HEK293T (cell line): ENCODE results near the gene TOR4A.
A peak's percentile ranks its signal among the peaks of the same experiment; 100 is the strongest.

ENCODE experiments used
- CTCF ChIA-PET: fragments of 350-600 bp; formaldehyde crosslinking; extraction: SDS; loops from one replicate; lab custom pipeline; 2021; ENCODE audit warnings: antibody characterized with exemption, inconsistent platforms; lab: Yijun Ruan, JAX
- POLR2A ChIA-PET: fragments of 350-600 bp; formaldehyde crosslinking; extraction: SDS; loops from one replicate; lab custom pipeline; 2020; ENCODE audit warnings: antibody characterized with exemption, inconsistent platforms; lab: Yijun Ruan, JAX
- DNase-seq: peaks from one replicate; pipeline ENCODE4 v3.0.0; 2012; ENCODE audit warnings: mixed read lengths; ENCODE audit errors: extremely low spot score
- ARNT ChIP-seq: fragments of 450-650 bp; IDR thresholded peaks from 2 replicates; pipeline ENCODE4 v1.6.1; 2017; ENCODE audit warnings: mild to moderate bottlenecking
- BHLHE40 ChIP-seq: fragments of 450-650 bp; IDR thresholded peaks from 2 replicates; pipeline ENCODE4 v1.6.1; 2016; ENCODE audit warnings: mild to moderate bottlenecking, moderate library complexity, borderline replicate concordance
- CTBP1 ChIP-seq: fragments of 450-650 bp; IDR thresholded peaks from 2 replicates; pipeline ENCODE4 v1.6.1; 2016; ENCODE audit warnings: borderline replicate concordance
- ELF4 ChIP-seq: fragments of 450-650 bp; IDR thresholded peaks from 2 replicates; pipeline ENCODE4 v1.6.1; 2017; ENCODE audit warnings: antibody characterized with exemption
- FOXA1 ChIP-seq: fragments of 450-650 bp; IDR thresholded peaks from 2 replicates; pipeline ENCODE4 v1.6.1; 2016; ENCODE audit warnings: mild to moderate bottlenecking
- FOXK2 ChIP-seq: fragments of 450-650 bp; IDR thresholded peaks from 2 replicates; pipeline ENCODE4 v1.6.1; 2016; ENCODE audit warnings: mild to moderate bottlenecking
- FOXM1 ChIP-seq: fragments of 450-650 bp; IDR thresholded peaks from 2 replicates; pipeline ENCODE4 v1.6.1; 2017; ENCODE audit warnings: mild to moderate bottlenecking, borderline replicate concordance
- HDGF ChIP-seq: fragments of 450-650 bp; IDR thresholded peaks from 2 replicates; pipeline ENCODE4 v1.6.1; 2017; ENCODE audit warnings: antibody characterized with exemption, borderline replicate concordance
- L3MBTL2 ChIP-seq: fragments of 450-650 bp; conservative IDR thresholded peaks from 2 replicates; pipeline ENCODE4 v1.6.1; 2016; ENCODE audit warnings: mild to moderate bottlenecking
- LEF1 ChIP-seq: fragments of 450-650 bp; IDR thresholded peaks from 2 replicates; pipeline ENCODE4 v1.6.1; 2017; ENCODE audit warnings: mild to moderate bottlenecking, borderline replicate concordance
- NFRKB ChIP-seq: fragments of 450-650 bp; IDR thresholded peaks from 2 replicates; pipeline ENCODE4 v1.6.1; 2016; ENCODE audit warnings: mild to moderate bottlenecking, moderate library complexity
- SP1 ChIP-seq: fragments of 450-650 bp; IDR thresholded peaks from 2 replicates; pipeline ENCODE4 v1.6.1; 2017
- SUZ12 ChIP-seq: fragments of 450-650 bp; IDR thresholded peaks from 2 replicates; pipeline ENCODE4 v1.6.1; 2016; ENCODE audit warnings: mild to moderate bottlenecking
- TARDBP ChIP-seq: fragments of 450-650 bp; IDR thresholded peaks from 2 replicates; pipeline ENCODE4 v1.6.1; 2016
- ZNF384 ChIP-seq: fragments of 450-650 bp; IDR thresholded peaks from 2 replicates; pipeline ENCODE4 v1.6.1; 2016
- TF ChIP-seq, protein P1 (sequence below): fragments of 450-650 bp; IDR thresholded peaks from 2 replicates; pipeline ENCODE4 v1.6.1; 2016

The TOR4A gene

DNA sequence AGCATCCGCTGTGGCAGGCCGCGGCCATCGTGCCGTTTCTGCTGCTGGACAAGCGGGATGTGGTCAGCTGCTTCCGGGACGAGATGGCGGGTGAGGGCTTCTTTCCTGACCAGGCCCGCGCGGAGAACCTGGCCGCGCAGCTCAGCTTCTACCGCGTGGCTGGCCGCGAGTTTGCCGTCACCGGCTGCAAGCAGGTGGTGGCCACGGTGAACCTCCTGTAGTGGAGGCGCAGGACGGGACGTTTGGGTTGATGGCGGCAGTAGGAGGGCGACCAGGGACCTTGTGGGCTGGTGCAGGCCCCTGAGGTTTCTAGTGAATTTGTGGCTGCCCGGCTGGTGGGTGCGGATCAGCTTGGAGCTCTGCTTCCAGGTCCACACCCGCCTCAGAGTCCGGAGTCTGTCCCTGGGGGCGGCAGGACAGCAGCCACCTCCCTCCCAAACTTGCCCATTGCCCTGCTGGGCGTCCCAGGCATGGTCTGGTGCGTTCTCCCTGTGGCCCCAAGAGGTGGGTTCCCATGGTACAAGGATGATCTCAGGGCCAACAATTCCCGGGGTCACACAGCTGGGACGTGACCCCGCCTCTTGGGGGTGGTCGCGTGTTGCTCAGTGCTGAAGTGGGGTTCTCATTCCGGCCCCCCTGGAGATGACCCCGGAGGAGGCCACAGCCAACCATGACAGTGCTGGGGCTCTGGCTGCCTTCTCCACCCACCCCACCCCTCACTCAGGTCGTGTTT is 2.4 kb downstream of the TOR4A start:
- ChIA-PET POLR2A (interaction anchor here (1.0 kb wide), 1 partner anchor 22 kb away, joined by 4 read pairs; the partner anchor contains the start of gene NRARP), CTCF (no interaction called here)
- no peak for TF ChIP-seq ARNT
- no peak for TF ChIP-seq CTBP1
- no peak for TF ChIP-seq L3MBTL2
- TF ChIP-seq BHLHE40: no peak
- no peak for TF ChIP-seq SUZ12
- TF ChIP-seq SP1: no peak
- no peak for TF ChIP-seq FOXK2
- no peak for TF ChIP-seq NFRKB
- TF ChIP-seq ELF4: no peak
- TF ChIP-seq HDGF: no peak
- no peak for TF ChIP-seq ZNF384
- no peak for DNase-seq

DNA sequence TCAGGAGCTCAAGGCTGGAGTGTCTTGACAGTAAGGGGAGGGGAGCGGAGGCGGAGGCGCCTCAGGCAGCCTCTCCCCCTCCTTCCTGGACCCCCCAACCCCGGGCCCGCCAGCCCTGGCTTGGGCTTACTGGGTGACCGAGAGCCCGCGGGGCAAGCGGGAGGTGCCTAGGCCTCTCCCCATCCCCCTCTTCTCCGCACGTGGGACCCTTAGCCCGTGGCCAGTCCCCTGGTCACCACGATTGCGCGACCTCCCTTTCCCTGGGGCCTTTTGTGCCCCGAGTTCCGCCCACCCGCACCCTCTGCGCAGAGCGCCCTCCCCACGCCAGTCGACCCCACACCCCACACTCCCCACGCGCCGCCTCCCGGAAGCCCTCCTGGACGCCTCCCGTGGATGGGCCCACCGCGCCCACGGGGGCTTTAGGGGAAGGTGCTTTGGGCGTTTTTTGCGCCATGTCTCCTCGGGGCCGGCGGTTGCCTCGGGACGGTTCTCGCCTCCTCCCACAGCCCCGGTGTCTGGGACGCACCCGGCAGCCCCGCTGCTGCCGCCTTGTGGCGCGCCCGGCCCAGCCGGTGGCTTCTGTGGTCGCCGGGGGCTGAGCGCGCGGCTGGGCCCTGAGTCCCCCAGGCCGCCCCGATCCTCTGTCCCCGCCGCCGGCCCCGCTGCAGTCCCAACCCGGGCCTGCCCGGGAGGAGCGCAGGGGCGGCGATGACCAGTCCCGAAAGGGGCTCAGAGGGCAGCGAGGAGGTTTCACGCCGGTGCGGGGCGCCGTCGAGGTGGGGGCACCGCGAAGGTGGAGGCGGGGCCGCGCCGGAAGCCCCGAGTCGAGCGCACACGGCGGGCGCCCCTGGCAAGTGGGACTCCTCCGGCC is 3.2 kb downstream of the TOR4A start:
- TF ChIP-seq CTBP1: no peak
- TF ChIP-seq ZNF384: no peak
- TF ChIP-seq FOXK2: no peak
- no peak for TF ChIP-seq SP1
- no peak for TF ChIP-seq FOXA1
- TF ChIP-seq LEF1: no peak
- TF ChIP-seq FOXM1: no peak
- no peak for TF ChIP-seq ELF4
- TF ChIP-seq, protein P1, sequence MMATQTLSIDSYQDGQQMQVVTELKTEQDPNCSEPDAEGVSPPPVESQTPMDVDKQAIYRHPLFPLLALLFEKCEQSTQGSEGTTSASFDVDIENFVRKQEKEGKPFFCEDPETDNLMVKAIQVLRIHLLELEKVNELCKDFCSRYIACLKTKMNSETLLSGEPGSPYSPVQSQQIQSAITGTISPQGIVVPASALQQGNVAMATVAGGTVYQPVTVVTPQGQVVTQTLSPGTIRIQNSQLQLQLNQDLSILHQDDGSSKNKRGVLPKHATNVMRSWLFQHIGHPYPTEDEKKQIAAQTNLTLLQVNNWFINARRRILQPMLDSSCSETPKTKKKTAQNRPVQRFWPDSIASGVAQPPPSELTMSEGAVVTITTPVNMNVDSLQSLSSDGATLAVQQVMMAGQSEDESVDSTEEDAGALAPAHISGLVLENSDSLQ: no peak
- no peak for TF ChIP-seq BHLHE40
- TF ChIP-seq HDGF: no peak
- no peak for TF ChIP-seq ARNT
- CTCF ChIA-PET: no interaction called here
- POLR2A ChIA-PET: interaction anchor here (1.0 kb wide), 1 partner anchor 21 kb away, joined by 4 read pairs; the partner anchor contains the start of gene NRARP
- no peak for DNase-seq

DNA sequence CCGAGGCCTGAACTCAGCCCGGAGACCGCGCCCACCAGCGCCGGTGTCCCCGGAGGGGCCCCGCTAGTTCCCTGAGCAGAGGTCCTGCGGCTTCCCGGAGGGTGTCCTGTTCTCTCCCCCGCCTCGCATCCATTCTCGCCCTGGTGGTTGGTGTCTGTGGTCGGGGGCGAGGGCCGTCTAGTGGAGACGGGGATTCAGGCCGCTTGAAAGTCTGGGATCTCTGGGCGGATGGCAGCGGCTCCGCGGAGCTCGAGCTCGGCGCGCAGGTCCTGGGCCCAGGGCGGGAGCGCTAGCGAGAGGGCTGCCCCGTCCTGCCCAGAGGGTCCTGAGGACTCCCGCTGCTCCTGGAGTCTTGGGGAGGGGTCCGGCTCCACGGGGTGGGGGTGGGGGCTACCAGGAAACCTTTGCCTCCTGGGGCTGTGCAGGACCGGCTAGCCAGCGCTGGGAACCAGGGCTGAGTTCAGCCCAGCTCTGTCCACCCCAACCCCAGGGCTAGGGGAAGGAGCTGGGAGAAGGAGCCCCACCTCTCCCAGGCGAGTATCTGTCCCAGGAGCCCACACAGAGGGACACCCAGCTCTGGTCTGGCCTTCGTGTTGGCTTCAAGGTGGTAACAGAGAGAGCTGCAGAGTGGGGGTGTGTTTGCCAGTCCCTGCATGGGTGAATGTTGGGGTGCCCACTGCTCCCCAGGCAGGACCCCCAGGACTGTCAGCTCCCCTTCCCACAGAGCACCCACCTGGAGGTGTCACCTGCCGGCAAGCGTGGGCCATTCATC is 4.0 kb downstream of the TOR4A start:
- CTCF ChIA-PET: no interaction called here

DNA sequence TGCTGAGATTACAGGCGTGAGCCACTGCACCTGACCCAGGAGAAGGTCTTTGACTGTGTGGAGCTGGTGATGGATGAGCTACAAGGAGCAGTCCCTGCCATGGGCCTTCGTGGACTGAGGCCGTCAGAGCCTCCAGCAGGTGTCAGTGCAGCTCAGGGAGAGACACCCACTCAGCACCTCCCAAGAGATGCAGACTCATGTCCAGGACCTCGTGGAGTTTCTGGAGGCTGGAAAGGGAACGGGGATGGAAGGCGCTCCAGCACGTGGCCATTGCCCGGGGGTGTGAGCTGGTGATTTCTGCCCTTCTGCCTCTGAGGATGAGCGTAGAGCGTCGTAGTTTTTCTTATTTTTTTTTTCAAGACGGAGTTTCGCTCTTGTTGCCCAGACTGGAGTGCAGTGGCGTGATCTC is 9.5 kb downstream of the TOR4A start:
- DNase-seq: peak; percentile 86
- POLR2A ChIA-PET: interaction anchor here (1.4 kb wide), 1 partner anchor 172 kb away, joined by 3 read pairs; the partner anchor contains the start of gene NSMF

More for the DNA sequence above, 4.0 kb downstream of the TOR4A start:
- TF ChIP-seq, protein P1: 0 out of 2 replicates have a peak, but pooled peaks have one; percentile 9
- TF ChIP-seq FOXM1: no peak
- POLR2A ChIA-PET: no interaction called here
- no peak for DNase-seq

DNA sequence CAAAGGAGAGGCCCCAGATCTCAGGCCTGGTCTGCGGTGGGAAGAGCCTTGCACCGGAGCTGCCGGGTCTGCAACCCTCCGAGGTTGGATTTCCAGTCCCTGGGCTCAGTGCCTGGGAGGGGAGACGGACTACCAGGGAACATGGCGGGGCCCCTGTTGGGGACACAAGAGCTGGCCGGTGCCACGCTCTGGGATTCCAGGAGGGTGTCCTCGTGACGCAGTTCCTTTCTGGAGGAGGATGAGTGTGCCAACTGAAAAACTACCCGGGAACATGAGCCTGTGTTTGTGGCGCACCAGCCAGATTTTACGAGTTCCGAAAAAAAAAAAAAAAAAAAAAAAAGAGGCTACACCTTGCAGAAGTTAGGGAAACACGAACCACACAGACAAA is 15.6 kb downstream of the TOR4A start:
- DNase-seq: no peak
- TF ChIP-seq LEF1 (no peak), SP1 (no peak), FOXK2 (no peak), NFRKB (no peak), TARDBP (no peak)
- TF ChIP-seq, protein P1: no peak
- POLR2A ChIA-PET: interaction anchor here (0.9 to 1.2 kb wide), 2 partner anchors 9 to 130 kb away, joined by 3 read pairs; partner anchors contain the start of genes NOXA1 and NRARP
- CTCF ChIA-PET: no interaction called here

More for the DNA sequence above, 9.5 kb downstream of the TOR4A start:
- CTCF ChIA-PET: interaction anchor here (0.6 to 1.8 kb wide), 10 partner anchors 10 to 580 kb away, joined by 3 to 8 read pairs (median 5); partner anchors contain the start of gene NRARP
- TF ChIP-seq, protein P1: no peak; the same call in 1 of the 2 replicates
- TF ChIP-seq L3MBTL2: peak; percentile 96
- TF ChIP-seq ELF4: no peak
